ENCODE measurements around the gene FBXO42. TPM values are rescaled to one million over a fixed set of nuclear protein-coding genes. Genes with fewer than 3 reads are reported as not detected.
A peak's percentile ranks its signal among the peaks of the same experiment; 100 is the strongest.

FBXO42 gene
- total and polyA plus RNA-seq, 9 of the 15 experiments (the other 6 are each of a cell fraction or from before 2014, with no cell fraction given), result 7.2 to 24.8 (median 17.4) TPM

DNA sequence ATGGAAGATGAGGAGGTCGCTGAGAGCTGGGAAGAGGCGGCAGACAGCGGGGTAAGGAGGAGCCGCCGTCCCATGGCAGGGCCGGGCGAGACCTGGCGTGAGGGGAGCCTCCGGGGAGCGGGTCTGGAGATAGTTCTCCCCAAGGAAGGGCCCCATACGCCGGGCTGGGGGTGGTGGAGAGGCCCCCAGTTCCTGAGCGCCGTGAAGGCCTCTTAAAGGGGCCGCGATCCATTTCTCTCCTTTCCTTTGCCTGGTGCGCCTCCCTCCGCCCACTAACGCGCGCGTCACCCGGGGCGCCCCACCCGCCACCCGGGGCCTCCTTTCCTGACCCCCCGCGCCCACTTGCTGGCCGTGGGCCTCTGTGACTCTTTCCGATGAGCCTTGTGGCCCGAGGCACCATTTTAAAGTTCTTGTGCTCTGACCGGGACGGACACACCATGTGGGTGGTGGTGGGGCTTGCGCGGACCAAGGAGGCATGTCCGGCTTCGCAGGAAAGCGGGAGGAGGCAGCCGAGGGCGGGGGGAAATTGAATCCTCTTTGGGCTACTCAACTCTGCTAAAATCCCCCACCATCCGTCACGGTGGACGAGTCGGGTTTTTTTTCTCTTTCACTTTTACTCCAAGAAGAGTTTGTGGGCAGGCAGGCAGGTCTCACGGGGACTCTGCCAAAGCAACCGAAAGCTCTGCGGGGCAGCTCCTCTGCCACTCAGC is 15.1 kb upstream of the FBXO42 start (continued):
- TF ChIP-seq, protein P1, sequence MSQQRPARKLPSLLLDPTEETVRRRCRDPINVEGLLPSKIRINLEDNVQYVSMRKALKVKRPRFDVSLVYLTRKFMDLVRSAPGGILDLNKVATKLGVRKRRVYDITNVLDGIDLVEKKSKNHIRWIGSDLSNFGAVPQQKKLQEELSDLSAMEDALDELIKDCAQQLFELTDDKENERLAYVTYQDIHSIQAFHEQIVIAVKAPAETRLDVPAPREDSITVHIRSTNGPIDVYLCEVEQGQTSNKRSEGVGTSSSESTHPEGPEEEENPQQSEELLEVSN (IDR thresholded peaks at IDR 0.05; ENCODE audit: borderline replicate concordance in 1 of 2, extremely low read depth in 1 of 2, insufficient read depth in 1 of 2, insufficient read length in 1 of 2, low read depth in 1 of 2, low read length in 1 of 2, poor library complexity in 1 of 2, severe bottlenecking in 1 of 2), result peak in 1 of 2 experiments; percentile 78
- no peak for TF ChIP-seq POLR3G (IDR thresholded peaks at IDR 0.05; ENCODE audit: extremely low read depth, insufficient read length, insufficient replicate concordance)
- TF ChIP-seq PREB (CRISPR knock-in tag; IDR thresholded peaks at IDR 0.05), result peak; percentile 95; the same call in 1 of the 2 replicates
- TF ChIP-seq PRPF4 (IDR thresholded peaks at IDR 0.05; ENCODE audit: insufficient read depth, low read depth, low read length, poor library complexity, severe bottlenecking), result no peak
- TF ChIP-seq CBX1 (IDR thresholded peaks at IDR 0.05; ENCODE audit: low read depth), result no peak
- TF ChIP-seq HDAC8 (tag; IDR thresholded peaks at IDR 0.05), result no peak
- no peak for TF ChIP-seq NR3C1 (CRISPR knock-in tag; IDR thresholded peaks at IDR 0.05)
- TF ChIP-seq ZNF561 (CRISPR knock-in tag; conservative IDR thresholded peaks at IDR 0.05), result 0 out of 2 replicates have a peak, but pooled peaks have one; percentile 18
- no peak for TF ChIP-seq ZNF140 (CRISPR knock-in tag; IDR thresholded peaks at IDR 0.05)
- TF ChIP-seq ZNF143 (CRISPR knock-in tag; IDR thresholded peaks at IDR 0.05), result no peak
- TF ChIP-seq SRF (CRISPR knock-in tag; IDR thresholded peaks at IDR 0.05), result peak in 1 of 2 experiments; percentile 3; a peak in 1 of 4 replicates
- TF ChIP-seq ZFP30 (CRISPR knock-in tag; IDR thresholded peaks at IDR 0.05; ENCODE audit: borderline replicate concordance), result no peak
- no peak for TF ChIP-seq JUNB (CRISPR knock-in tag; conservative IDR thresholded peaks at IDR 0.05)
- no peak for TF ChIP-seq ELK1 (CRISPR knock-in tag; IDR thresholded peaks at IDR 0.05)
- TF ChIP-seq RBBP5 (IDR thresholded peaks at IDR 0.05; ENCODE audit: borderline replicate concordance, insufficient read depth, low read length, poor library complexity, severe bottlenecking), result peak; percentile 87
- TF ChIP-seq MXD1 (CRISPR knock-in tag; IDR thresholded peaks at IDR 0.05; ENCODE audit: borderline replicate concordance, poor library complexity, severe bottlenecking), result no peak
- TF ChIP-seq U2AF2 (optimal IDR thresholded peaks at IDR 0.05; ENCODE audit: low read depth, low read length), result no peak
- TF ChIP-seq CBX5 (IDR thresholded peaks at IDR 0.05; ENCODE audit: borderline replicate concordance, low read depth), result no peak
- TF ChIP-seq PML (IDR thresholded peaks at IDR 0.05; ENCODE audit: low read length), result peak; percentile 68; the same call in 1 of the 2 replicates
- TF ChIP-seq, protein P2, sequence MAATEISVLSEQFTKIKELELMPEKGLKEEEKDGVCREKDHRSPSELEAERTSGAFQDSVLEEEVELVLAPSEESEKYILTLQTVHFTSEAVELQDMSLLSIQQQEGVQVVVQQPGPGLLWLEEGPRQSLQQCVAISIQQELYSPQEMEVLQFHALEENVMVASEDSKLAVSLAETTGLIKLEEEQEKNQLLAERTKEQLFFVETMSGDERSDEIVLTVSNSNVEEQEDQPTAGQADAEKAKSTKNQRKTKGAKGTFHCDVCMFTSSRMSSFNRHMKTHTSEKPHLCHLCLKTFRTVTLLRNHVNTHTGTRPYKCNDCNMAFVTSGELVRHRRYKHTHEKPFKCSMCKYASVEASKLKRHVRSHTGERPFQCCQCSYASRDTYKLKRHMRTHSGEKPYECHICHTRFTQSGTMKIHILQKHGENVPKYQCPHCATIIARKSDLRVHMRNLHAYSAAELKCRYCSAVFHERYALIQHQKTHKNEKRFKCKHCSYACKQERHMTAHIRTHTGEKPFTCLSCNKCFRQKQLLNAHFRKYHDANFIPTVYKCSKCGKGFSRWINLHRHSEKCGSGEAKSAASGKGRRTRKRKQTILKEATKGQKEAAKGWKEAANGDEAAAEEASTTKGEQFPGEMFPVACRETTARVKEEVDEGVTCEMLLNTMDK (IDR thresholded peaks at IDR 0.05; ENCODE audit: borderline replicate concordance, insufficient read depth, low read depth, low read length, poor library complexity, severe bottlenecking), result no peak

Measured in K562 (cell line).